VCaP (cell line): ENCODE data around the gene MYO15B.
"Not testable (repeated sequence)": the region's sequence is repeated elsewhere in the genome, so short reads cannot be mapped to it uniquely, and the experiment has no call there.

Source experiments
- H3K27ac ChIP-seq: fragments of 450-650 bp; 2 replicates; pipeline ENCODE4 v1.5.1; 2017
- CTCF ChIP-seq: fragments of 450-650 bp; conservative IDR thresholded peaks from 2 replicates; pipeline ENCODE4 v1.5.1; 2017; ENCODE audit warnings: mild to moderate bottlenecking, moderate library complexity

The MYO15B gene

DNA sequence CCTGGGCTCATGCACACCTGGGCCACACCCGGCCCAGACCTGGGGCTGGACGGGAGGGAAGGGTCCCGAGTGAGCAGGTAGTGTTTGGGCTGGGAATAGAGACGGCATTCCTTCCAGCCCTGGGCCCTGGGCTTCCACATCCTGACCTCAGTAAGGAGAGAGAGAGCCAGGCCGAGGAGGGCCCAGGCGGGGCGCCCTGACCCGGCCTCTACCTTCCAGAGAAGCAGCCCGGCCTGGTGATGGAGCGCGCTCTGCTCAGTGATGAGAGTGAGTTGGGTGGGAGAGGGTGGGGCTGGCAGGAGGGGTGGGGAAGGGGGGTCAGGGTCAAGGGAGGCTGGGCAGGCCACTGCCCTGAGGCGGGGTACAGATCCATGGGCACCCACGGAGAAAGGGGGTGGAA is 13.6 kb upstream of the MYO15B start:
- no peak for TF ChIP-seq CTCF
- no peak overlapping the region for H3K27ac ChIP-seq

DNA sequence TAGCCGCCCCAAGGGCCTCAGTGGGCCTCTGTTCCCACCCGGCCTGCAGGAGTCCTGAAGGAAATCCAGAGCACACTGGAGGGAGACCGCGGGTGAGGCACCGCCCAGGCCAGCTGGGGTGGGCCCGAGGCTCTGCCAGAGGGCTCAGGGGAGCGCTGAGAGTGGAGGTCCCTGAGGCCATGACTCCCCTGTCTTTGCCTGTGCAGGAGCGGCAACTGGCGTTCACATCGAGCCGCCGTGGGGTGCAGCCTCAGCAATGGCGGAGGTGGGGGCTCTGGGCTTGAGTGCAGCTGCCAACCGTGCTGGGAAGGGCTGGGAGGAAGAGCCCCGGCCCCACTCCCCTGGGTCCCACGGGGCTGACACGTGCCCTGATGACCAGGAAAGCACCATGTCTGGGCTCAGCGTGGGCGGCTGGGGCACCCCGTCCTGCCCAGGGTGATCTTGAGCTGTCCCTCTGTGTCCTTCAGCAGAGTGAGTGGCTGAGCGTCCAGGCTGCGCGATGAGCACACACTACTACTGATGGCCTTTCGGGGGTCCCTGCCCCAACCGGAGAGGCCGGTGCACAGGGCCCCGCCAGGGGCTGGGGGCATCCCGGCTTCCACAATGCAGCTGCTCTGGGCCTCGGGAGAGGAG is 13.1 kb upstream of the MYO15B start:
- no peak overlapping the region for H3K27ac ChIP-seq
- TF ChIP-seq CTCF: no peak

GRCh38 chr17:75575197-75575596 is 12.4 kb upstream of the MYO15B start:
- no peak for TF ChIP-seq CTCF

DNA sequence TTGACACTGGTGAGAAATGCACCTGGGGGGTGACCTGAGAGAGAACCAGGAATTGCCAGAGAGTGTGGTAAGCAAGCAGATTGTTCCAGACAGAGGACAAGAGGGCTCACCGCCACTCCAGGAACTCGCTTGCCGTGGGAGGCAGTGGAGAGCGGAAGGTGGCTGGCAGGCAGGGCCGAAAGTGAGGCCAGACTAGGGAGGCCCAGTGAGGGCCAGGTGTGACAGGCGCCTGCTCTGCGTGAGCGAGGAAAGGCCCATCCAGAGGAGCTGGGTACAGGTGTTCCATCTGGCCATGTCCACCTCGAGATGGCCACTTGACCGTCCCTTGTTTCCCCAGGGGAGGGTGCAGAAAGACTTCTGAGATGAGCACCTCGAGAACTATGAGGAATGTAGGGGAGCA is 11.9 kb upstream of the MYO15B start:
- no peak overlapping the region for H3K27ac ChIP-seq
- no peak for TF ChIP-seq CTCF

More at GRCh38 chr17:75575197-75575596, 12.4 kb upstream of the MYO15B start:
- H3K27ac ChIP-seq: no peak overlapping the region

DNA sequence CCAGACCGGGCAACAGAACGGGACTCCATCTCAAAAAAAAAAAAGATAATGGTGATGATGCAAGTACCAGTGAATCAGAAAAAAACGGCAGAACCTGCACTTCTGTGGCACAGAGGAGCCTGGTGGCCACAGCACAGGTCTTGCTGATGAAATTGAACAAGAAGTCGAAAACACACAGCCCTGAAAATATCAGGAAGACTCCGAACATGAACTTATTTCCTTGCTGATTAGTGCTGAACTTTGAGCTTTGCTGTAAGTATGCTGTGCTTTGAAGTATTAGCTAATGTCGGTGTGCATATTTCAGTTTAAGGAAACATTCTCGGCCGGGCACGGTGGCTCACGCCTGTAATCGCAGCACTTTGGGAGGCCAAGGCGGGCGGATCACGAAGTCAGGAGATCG is 10.9 kb upstream of the MYO15B start:
- no peak overlapping the region for H3K27ac ChIP-seq
- TF ChIP-seq CTCF: no peak

DNA sequence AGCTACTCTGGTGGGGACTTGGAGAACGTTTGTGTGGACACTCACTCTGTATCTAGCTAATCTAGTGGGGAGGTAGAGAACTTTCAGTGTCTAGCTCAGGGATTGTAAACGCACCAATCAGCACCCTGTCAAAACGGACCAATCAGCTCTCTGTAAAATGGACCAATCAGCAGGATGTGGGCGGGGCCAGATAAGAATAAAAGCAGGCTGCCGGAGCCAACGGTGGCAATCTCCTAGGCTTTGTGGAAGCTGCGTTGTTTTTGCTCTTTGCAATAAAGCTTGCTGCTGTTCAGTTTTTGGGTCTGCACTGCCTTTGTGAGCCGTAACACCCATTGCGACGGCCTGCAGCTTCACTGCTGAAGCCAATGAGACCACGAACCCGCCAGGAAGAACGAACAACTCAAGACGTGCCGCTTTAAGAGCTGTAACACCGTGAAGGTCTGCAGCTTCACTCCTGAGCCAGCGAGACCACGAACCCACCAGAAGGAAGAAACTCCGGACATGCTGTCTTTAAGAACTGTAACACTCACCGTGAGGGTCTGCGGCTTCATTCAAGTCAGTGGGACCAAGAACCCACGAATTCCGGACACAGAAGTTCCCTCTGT is 6.4 kb upstream of the MYO15B start:
- H3K27ac ChIP-seq: not testable (repeated sequence)

DNA sequence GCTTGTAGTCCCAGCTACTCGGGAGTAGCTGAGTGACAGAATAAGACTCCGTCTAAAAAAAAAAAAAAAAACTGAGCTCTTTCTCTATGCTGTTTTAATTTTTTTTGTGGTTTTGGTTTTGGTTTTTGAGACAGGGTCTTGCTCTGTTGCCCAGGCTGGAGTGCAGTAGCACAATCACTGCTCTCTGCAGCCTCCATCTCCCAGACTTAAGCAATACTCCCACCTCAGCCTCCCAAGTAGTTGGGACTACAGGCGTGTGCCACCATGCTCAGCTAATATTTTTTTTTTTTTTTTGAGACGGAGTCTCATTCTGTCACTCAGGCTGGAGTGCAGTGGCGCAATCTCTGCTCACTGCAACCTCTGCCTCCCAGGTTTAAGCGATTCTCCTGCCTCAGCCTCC is 4.4 kb upstream of the MYO15B start:
- not testable (repeated sequence) for H3K27ac ChIP-seq

DNA sequence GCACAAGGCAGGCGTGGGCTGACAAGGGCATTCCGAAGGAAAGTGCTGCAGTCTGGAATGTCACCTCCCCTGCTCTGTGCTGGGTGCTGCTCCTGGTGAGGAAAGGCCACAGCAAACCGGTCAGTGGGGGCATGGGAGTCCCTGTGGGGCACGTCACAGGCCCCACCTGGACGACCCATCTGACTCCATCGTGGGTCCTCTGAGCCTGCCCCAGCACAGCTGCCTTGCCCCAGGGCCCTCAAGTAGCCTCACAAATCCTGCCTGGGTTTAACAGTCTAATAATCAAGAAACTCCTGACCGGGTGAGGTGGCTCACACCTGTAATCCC is 2.8 kb upstream of the MYO15B start:
- H3K27ac ChIP-seq: no peak overlapping the region

More for the DNA sequence above, 2.8 kb upstream of the MYO15B start:
- no peak for TF ChIP-seq CTCF
